ENCODE data around the gene FEM1A. TPM values are rescaled to one million over a fixed set of nuclear protein-coding genes. Genes with fewer than 3 reads are reported as not detected.
"Not testable (repeated sequence)": the region's sequence is repeated elsewhere in the genome, so short reads cannot be mapped to it uniquely, and the experiment has no call there.

Gene FEM1A
- total RNA-seq, 2 experiments from 2014 or later: 9.2 to 9.3 TPM

- no peaks in the 10 kb centered on the region for H3K9me3 Mint-ChIP-seq
- peaks cover 5% of the 10 kb centered on the region for H3K36me3 Mint-ChIP-seq
- no peaks in the 10 kb centered on the region for H3K4me1 Mint-ChIP-seq (ENCODE audit: low read depth)
- intact Hi-C loops (cut with micrococcal nuclease): no loop called here
- H3K4me3 Mint-ChIP-seq: no peak overlapping the region
- DNase-seq: no peak
- CTCF ChIA-PET: interaction anchor here (0.6 to 5.1 kb wide), 3 partner anchors 7 to 70 kb away, joined by 9 to 30 read pairs (median 17); no protein-coding TSS in a partner anchor
- H3K27me3 Mint-ChIP-seq: no peaks in the 10 kb centered on the region
- H3K27ac Mint-ChIP-seq: no peak overlapping the region
- POLR2A ChIA-PET: no interaction called here
Measured at GRCh38 chr19:4802711-4803110, 11.2 kb downstream of the FEM1A start.

- DNase-seq: peak; percentile 73
- ChIA-PET CTCF (interaction anchor here (0.6 to 5.1 kb wide), 12 partner anchors 9 to 332 kb away, joined by 3 to 35 read pairs (median 3); partner anchors contain the start of genes FEM1A and HDGFL2), POLR2A (interaction anchor here (0.6 kb wide), 1 partner anchor 76 kb away, joined by 3 read pairs; no protein-coding TSS in a partner anchor)
- no peaks in the 10 kb centered on the region for H3K9me3 Mint-ChIP-seq
- H3K4me1 Mint-ChIP-seq (ENCODE audit: low read depth): no peaks in the 10 kb centered on the region
- peaks cover 2% of the 10 kb centered on the region for H3K36me3 Mint-ChIP-seq
- no peak overlapping the region for H3K4me3 Mint-ChIP-seq
- H3K27me3 Mint-ChIP-seq: no peaks in the 10 kb centered on the region
- intact Hi-C loops (cut with micrococcal nuclease): loop anchor here (1.0 kb wide), 1 partner anchor 72 kb away; no protein-coding TSS in a partner anchor
- H3K27ac Mint-ChIP-seq: no peak overlapping the region
Measured at GRCh38 chr19:4803736-4804695, 12.5 kb downstream of the FEM1A start.

- H3K4me1 Mint-ChIP-seq (ENCODE audit: low read depth); H3K4me3 Mint-ChIP-seq; H3K27ac Mint-ChIP-seq; H3K9me3 Mint-ChIP-seq; intact Hi-C loops (cut with micrococcal nuclease); H3K27me3 Mint-ChIP-seq; H3K36me3 Mint-ChIP-seq; DNase-seq: not testable (repeated sequence)
- POLR2A ChIA-PET: interaction anchor here (0.6 kb wide), 1 partner anchor 53 kb away, joined by 3 read pairs; no protein-coding TSS in a partner anchor
- CTCF ChIA-PET: interaction anchor here (0.6 to 5.1 kb wide), 8 partner anchors 15 to 220 kb away, joined by 3 to 35 read pairs (median 5); partner anchors contain the start of gene FEM1A
Measured at GRCh38 chr19:4805140-4805539, 13.6 kb downstream of the FEM1A start.

GRCh38 chr19:4806384-4806783 is 14.8 kb downstream of the FEM1A start:
- H3K4me1 Mint-ChIP-seq (ENCODE audit: low read depth): no peaks in the 10 kb centered on the region
- H3K27ac Mint-ChIP-seq: no peak overlapping the region
- no peak for DNase-seq
- POLR2A ChIA-PET: no interaction called here
- H3K36me3 Mint-ChIP-seq: no peaks in the 10 kb centered on the region
- no peaks in the 10 kb centered on the region for H3K9me3 Mint-ChIP-seq
- CTCF ChIA-PET: interaction anchor here (0.9 to 7.4 kb wide), 5 partner anchors 16 to 227 kb away, joined by 3 to 395 read pairs (median 14); partner anchors contain the start of gene FEM1A
- H3K27me3 Mint-ChIP-seq: no peaks in the 10 kb centered on the region
- no peak overlapping the region for H3K4me3 Mint-ChIP-seq
- intact Hi-C loops (cut with micrococcal nuclease): no loop called here

GRCh38 chr19:4807188-4807587 is 15.7 kb downstream of the FEM1A start:
- no peaks in the 10 kb centered on the region for H3K36me3 Mint-ChIP-seq
- H3K4me3 Mint-ChIP-seq: no peak overlapping the region
- no peaks in the 10 kb centered on the region for H3K9me3 Mint-ChIP-seq
- peaks cover 3% of the 10 kb centered on the region for H3K4me1 Mint-ChIP-seq (ENCODE audit: low read depth)
- ChIA-PET CTCF (interaction anchor here (0.9 to 7.4 kb wide), 4 partner anchors 17 to 226 kb away, joined by 3 to 395 read pairs (median 19); partner anchors contain the start of gene FEM1A), POLR2A (interaction anchor here (0.9 kb wide), 1 partner anchor 15 kb away, joined by 3 read pairs; no protein-coding TSS in a partner anchor)
- H3K27ac Mint-ChIP-seq: no peak overlapping the region
- no peak for DNase-seq
- H3K27me3 Mint-ChIP-seq: no peaks in the 10 kb centered on the region
- intact Hi-C loops (cut with micrococcal nuclease): no loop called here

GRCh38 chr19:4811328-4812131 is 20.0 kb downstream of the FEM1A start:
- Mint-ChIP-seq H3K4me3 (no peak overlapping the region), H3K27ac (no peak overlapping the region), H3K36me3 (peaks cover 9% of the 10 kb centered on the region), H3K4me1 (ENCODE audit: low read depth) (peaks cover 22% of the 10 kb centered on the region), H3K9me3 (no peaks in the 10 kb centered on the region), H3K27me3 (no peaks in the 10 kb centered on the region)
- peak; percentile 92 for DNase-seq
- ChIA-PET CTCF (interaction anchor here (0.6 to 7.4 kb wide), 10 partner anchors 11 to 398 kb away, joined by 3 to 395 read pairs (median 23); partner anchors contain the start of gene PLIN3), POLR2A (no interaction called here)
- intact Hi-C loops (cut with micrococcal nuclease): loop anchor here (2.0 kb wide), 2 partner anchors 99 to 219 kb away; no protein-coding TSS in a partner anchor

- H3K4me3 Mint-ChIP-seq: no peak overlapping the region
- H3K27ac Mint-ChIP-seq: no peak overlapping the region
- intact Hi-C loops (cut with micrococcal nuclease): loop anchor here (2.0 kb wide), 1 partner anchor 14 kb away; no protein-coding TSS in a partner anchor
- ChIA-PET POLR2A (no interaction called here), CTCF (interaction anchor here (0.7 to 3.2 kb wide), 2 partner anchors 37 to 97 kb away, joined by 7 to 19 read pairs; no protein-coding TSS in a partner anchor)
- peaks cover 14% of the 10 kb centered on the region for H3K36me3 Mint-ChIP-seq
- no peaks in the 10 kb centered on the region for H3K9me3 Mint-ChIP-seq
- no peaks in the 10 kb centered on the region for H3K27me3 Mint-ChIP-seq
- DNase-seq: no peak
- H3K4me1 Mint-ChIP-seq (ENCODE audit: low read depth): peaks cover 25% of the 10 kb centered on the region
Measured at GRCh38 chr19:4814625-4815425, 23.3 kb downstream of the FEM1A start.

- intact Hi-C loops (cut with micrococcal nuclease): loop anchor here (2.0 kb wide), 1 partner anchor 13 kb away; no protein-coding TSS in a partner anchor
- Mint-ChIP-seq H3K36me3 (peaks cover 14% of the 10 kb centered on the region), H3K27me3 (no peaks in the 10 kb centered on the region), H3K9me3 (no peaks in the 10 kb centered on the region), H3K27ac (peak overlapping the region; percentile 57), H3K4me3 (peak overlapping the region; percentile 55), H3K4me1 (ENCODE audit: low read depth) (peaks cover 25% of the 10 kb centered on the region)
- POLR2A ChIA-PET: no interaction called here
- DNase-seq: peak; percentile 81
- CTCF ChIA-PET: interaction anchor here (0.8 kb wide), 1 partner anchor 36 kb away, joined by 4 read pairs; no protein-coding TSS in a partner anchor
Measured at GRCh38 chr19:4815426-4816201, 24.1 kb downstream of the FEM1A start.

- CTCF ChIA-PET: interaction anchor here (0.7 to 0.8 kb wide), 2 partner anchors 33 to 35 kb away, joined by 3 to 4 read pairs; no protein-coding TSS in a partner anchor
- intact Hi-C loops (cut with micrococcal nuclease): no loop called here
- Mint-ChIP-seq H3K36me3 (peaks cover 14% of the 10 kb centered on the region), H3K4me1 (ENCODE audit: low read depth) (peaks cover 25% of the 10 kb centered on the region), H3K27ac (no peak overlapping the region), H3K27me3 (no peaks in the 10 kb centered on the region), H3K9me3 (no peaks in the 10 kb centered on the region), H3K4me3 (no peak overlapping the region)
- no peak for DNase-seq
- POLR2A ChIA-PET: interaction anchor here (0.8 to 1.4 kb wide), 2 partner anchors 14 to 96 kb away, joined by 3 to 6 read pairs; no protein-coding TSS in a partner anchor
Measured at GRCh38 chr19:4816202-4816949, 24.8 kb downstream of the FEM1A start.

GRCh38 chr19:4816950-4817278 is 25.4 kb downstream of the FEM1A start:
- CTCF ChIA-PET: interaction anchor here (0.7 to 1.1 kb wide), 4 partner anchors 27 to 215 kb away, joined by 3 to 5 read pairs (median 4); no protein-coding TSS in a partner anchor
- Mint-ChIP-seq H3K36me3 (peaks cover 14% of the 10 kb centered on the region), H3K27me3 (no peaks in the 10 kb centered on the region), H3K4me1 (ENCODE audit: low read depth) (peaks cover 22% of the 10 kb centered on the region), H3K27ac (no peak overlapping the region), H3K4me3 (no peak overlapping the region), H3K9me3 (no peaks in the 10 kb centered on the region)
- no peak for DNase-seq
- intact Hi-C loops (cut with micrococcal nuclease): no loop called here
- POLR2A ChIA-PET: interaction anchor here (0.8 to 1.4 kb wide), 4 partner anchors 9 to 95 kb away, joined by 3 to 6 read pairs (median 4); no protein-coding TSS in a partner anchor

All from activated CD4-positive, alpha-beta memory T cell treated with anti-CD3 and anti-CD28 coated beads for 36 hours (primary cell).